ENCODE measurements around the gene TMEM181. TPM values are rescaled to one million over a fixed set of nuclear protein-coding genes. Genes with fewer than 3 reads are reported as not detected.

Gene TMEM181
- total RNA-seq, 2 donors from 2014 or later = 13.9 to 14.4 TPM

- Histone ChIP-seq H3K4me3 (no peak overlapping the region), H3K27me3 (no peaks in the 10 kb centered on the region), H3K4me1 (peaks cover 0 to 61% of the 10 kb centered on the region in 2 donors), H3K36me3 (peaks cover 17% of the 10 kb centered on the region), H3K9me3 (no peaks in the 10 kb centered on the region), H3K27ac (peak overlapping the region; percentile 9 to 38)
- no peak for DNase-seq (ENCODE audit: low spot score)
- TF ChIP-seq, protein P1, sequence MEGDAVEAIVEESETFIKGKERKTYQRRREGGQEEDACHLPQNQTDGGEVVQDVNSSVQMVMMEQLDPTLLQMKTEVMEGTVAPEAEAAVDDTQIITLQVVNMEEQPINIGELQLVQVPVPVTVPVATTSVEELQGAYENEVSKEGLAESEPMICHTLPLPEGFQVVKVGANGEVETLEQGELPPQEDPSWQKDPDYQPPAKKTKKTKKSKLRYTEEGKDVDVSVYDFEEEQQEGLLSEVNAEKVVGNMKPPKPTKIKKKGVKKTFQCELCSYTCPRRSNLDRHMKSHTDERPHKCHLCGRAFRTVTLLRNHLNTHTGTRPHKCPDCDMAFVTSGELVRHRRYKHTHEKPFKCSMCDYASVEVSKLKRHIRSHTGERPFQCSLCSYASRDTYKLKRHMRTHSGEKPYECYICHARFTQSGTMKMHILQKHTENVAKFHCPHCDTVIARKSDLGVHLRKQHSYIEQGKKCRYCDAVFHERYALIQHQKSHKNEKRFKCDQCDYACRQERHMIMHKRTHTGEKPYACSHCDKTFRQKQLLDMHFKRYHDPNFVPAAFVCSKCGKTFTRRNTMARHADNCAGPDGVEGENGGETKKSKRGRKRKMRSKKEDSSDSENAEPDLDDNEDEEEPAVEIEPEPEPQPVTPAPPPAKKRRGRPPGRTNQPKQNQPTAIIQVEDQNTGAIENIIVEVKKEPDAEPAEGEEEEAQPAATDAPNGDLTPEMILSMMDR (IDR thresholded peaks at IDR 0.05) = no peak
Measured at GRCh38 chr6:158640519-158640918, 80.6 kb downstream of the TMEM181 start.

DNA sequence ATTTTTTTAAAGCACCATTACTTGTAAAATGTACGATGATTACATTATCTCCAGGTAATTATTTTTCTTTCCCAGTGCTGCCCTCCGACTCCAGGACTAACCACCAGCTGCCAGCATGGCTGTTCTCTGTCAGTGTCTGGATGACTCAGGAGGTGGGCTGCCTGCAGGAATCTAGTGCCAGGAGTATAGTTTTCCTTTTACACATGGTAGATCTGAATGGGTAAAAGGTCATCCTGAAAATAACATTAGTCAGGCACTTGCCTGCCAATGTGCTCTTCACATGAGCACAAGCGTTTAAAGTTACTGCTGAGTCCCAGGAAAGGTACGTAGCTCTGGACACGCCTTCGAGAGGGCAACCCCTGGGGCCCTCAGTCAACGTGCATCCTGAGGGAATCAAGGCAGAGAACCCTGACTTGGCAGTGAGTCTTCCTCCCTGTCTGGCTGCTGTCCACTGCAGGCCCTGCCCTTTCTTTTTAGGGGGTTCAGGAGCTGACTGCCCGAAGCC is 82.3 kb downstream of the TMEM181 start:
- peak overlapping the region; percentile 98 to 100 for H3K27ac ChIP-seq
- H3K4me3 ChIP-seq = no peak overlapping the region
- no peaks in the 10 kb centered on the region for H3K9me3 ChIP-seq
- TF ChIP-seq, protein P1 (IDR thresholded peaks at IDR 0.05) = no peak
- H3K27me3 ChIP-seq = no peaks in the 10 kb centered on the region
- DNase-seq (ENCODE audit: low spot score) = peak; percentile 63
- peaks cover 0 to 63% of the 10 kb centered on the region in 2 donors for H3K4me1 ChIP-seq
- H3K36me3 ChIP-seq = peaks cover 7% of the 10 kb centered on the region

DNA sequence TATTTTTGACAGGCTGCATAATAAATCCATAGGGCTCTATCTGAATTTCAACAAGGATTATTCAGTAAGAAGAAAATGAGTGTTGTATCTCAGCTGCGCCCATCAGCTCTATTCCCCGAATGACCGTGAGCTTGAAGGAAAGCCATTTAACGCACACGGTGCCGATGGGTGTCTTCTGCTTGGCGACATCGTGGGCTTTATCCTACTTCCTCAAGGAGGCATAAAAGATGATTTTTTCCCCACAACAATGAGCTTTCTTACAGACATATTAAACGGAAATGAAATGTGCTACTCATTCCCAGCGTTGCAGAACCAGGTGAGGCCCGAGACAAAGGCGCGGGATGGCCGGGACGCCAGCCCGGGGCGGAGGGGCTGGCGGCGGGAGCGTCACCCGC is 83.9 kb downstream of the TMEM181 start:
- Histone ChIP-seq H3K27me3 (no peaks in the 10 kb centered on the region), H3K4me3 (peak overlapping the region; percentile 71 to 99), H3K9me3 (no peaks in the 10 kb centered on the region), H3K27ac (peak overlapping the region; percentile 98 to 100), H3K36me3 (no peaks in the 10 kb centered on the region), H3K4me1 (peaks cover 0 to 64% of the 10 kb centered on the region in 2 donors)
- TF ChIP-seq, protein P1 (IDR thresholded peaks at IDR 0.05) = no peak
- no peak for DNase-seq (ENCODE audit: low spot score)

- Histone ChIP-seq H3K27ac (peak within 1 kb of the TSS; percentile 98 to 100), H3K27me3 (no peaks in the 10 kb centered on the region), H3K4me1 (peaks cover 0 to 65% of the 10 kb centered on the region in 2 donors), H3K4me3 (peak within 1 kb of the TSS; percentile 71 to 99), H3K9me3 (no peaks in the 10 kb centered on the region), H3K36me3 (no peaks in the 10 kb centered on the region)
- peak; percentile 94 for DNase-seq (ENCODE audit: low spot score)
- TF ChIP-seq, protein P1 (IDR thresholded peaks at IDR 0.05) = no peak
Measured at GRCh38 chr6:158644231-158645063, 84.6 kb downstream of the TMEM181 start, which contains the start of gene DYNLT1. TSS of gene DYNLT1 (minus strand) at chr6:158644743. CDS start at chr6:158644708, 35 bp downstream.

- Histone ChIP-seq H3K4me3 (peak overlapping the region; percentile 71 to 99), H3K27ac (peak overlapping the region; percentile 98 to 100), H3K9me3 (no peaks in the 10 kb centered on the region), H3K4me1 (peaks cover 0 to 62% of the 10 kb centered on the region in 2 donors), H3K27me3 (no peaks in the 10 kb centered on the region), H3K36me3 (no peaks in the 10 kb centered on the region)
- TF ChIP-seq, protein P1 (IDR thresholded peaks at IDR 0.05) = no peak
- DNase-seq (ENCODE audit: low spot score) = no peak
Measured at GRCh38 chr6:158645064-158646022, 85.5 kb downstream of the TMEM181 start.
